DND-41 (cell line): ENCODE measurements around the gene ERC2.

Source experiments
- ATAC-seq: fragments of 200-7000 bp; cut with Tn5 transposase; 3 replicates; pipeline ENCODE4 v1.9.1; 2021; ENCODE audit warnings: low read depth; ENCODE audit not compliant: insufficient read depth
- DNase-seq: peaks from one replicate; pipeline ENCODE4 v3.0.0-alpha.2; 2020
- H2AFZ ChIP-seq: 2 replicates; pipeline ENCODE4 v1.6.0; 2012; ENCODE audit warnings: low read depth, low read length
- H3K27ac ChIP-seq: 2 replicates; pipeline ENCODE4 v1.5.1; 2012; ENCODE audit warnings: low read length, inconsistent platforms
- H3K27me3 ChIP-seq: fragments of 200-600 bp; sonication (generic); 2 replicates; pipeline ENCODE4 v1.6.0; 2012; ENCODE audit warnings: low read length, mild to moderate bottlenecking, inconsistent platforms; ENCODE audit not compliant: insufficient read depth, poor library complexity
- H3K36me3 ChIP-seq: 2 replicates; pipeline ENCODE4 v1.5.1; 2012; ENCODE audit warnings: low read length, inconsistent platforms; ENCODE audit not compliant: insufficient read depth
- H3K4me1 ChIP-seq: 2 replicates; pipeline ENCODE4 v1.5.1; 2012; ENCODE audit warnings: mild to moderate bottlenecking, low read length; ENCODE audit not compliant: insufficient read depth
- H3K4me2 ChIP-seq: 2 replicates; pipeline ENCODE4 v1.6.0; 2012; ENCODE audit warnings: mild to moderate bottlenecking, moderate library complexity, low read length, inconsistent platforms; ENCODE audit not compliant: insufficient read depth
- H3K4me3 ChIP-seq, 2 experiments: fragments of 200-600 bp in 1 of 2; shearing (Covaris generic) in 1 of 2; 2 replicates each; pipeline ENCODE4 v1.5.1; 2012 to 2016; ENCODE audit warnings: inconsistent platforms in 2 of 2, low read length in 2 of 2, mild to moderate bottlenecking in 2 of 2, low read depth in 1 of 2, moderate library complexity in 1 of 2
- H3K79me2 ChIP-seq: 2 replicates; pipeline ENCODE4 v1.6.0; 2012; ENCODE audit warnings: low read length, inconsistent platforms; ENCODE audit not compliant: insufficient read depth
- H3K9ac ChIP-seq: 2 replicates; pipeline ENCODE4 v1.6.0; 2012; ENCODE audit warnings: low read depth, mild to moderate bottlenecking, inconsistent platforms, low read length, moderate library complexity
- H3K9me3 ChIP-seq: 2 replicates; pipeline ENCODE4 v1.5.1; 2012; ENCODE audit warnings: low read length, moderate library complexity, mild to moderate bottlenecking, inconsistent platforms; ENCODE audit not compliant: insufficient read depth, severe bottlenecking
- H4K20me1 ChIP-seq: 2 replicates; pipeline ENCODE4 v1.6.0; 2012; ENCODE audit warnings: low read length; ENCODE audit not compliant: insufficient read depth
- CTCF ChIP-seq: IDR thresholded peaks from 2 replicates; pipeline ENCODE4 v1.5.1; 2012; ENCODE audit warnings: borderline replicate concordance, low read length, moderate library complexity, mild to moderate bottlenecking; ENCODE audit not compliant: poor library complexity, severe bottlenecking; ENCODE audit errors: extremely low read depth
- EZH2 ChIP-seq: IDR thresholded peaks from 3 replicates; pipeline ENCODE4 v1.6.1; 2012; ENCODE audit warnings: borderline replicate concordance, low read depth, mild to moderate bottlenecking, moderate library complexity, low read length, inconsistent platforms; ENCODE audit not compliant: severe bottlenecking

The ERC2 gene

GRCh38 chr3:56410576-56410975 lies 57.7 kb downstream of the ERC2 start:
- no peak for ATAC-seq
- no peaks in the 10 kb centered on the region for H3K36me3 ChIP-seq
- TF ChIP-seq EZH2 (no peak), CTCF (no peak)

GRCh38 chr3:56409790-56410189 lies 58.5 kb downstream of the ERC2 start:
- Histone ChIP-seq H3K27me3 (peaks cover 4% of the 10 kb centered on the region), H3K4me3 (no peak overlapping the region), H3K27ac (no peak overlapping the region), H3K4me2 (no peak overlapping the region), H3K4me1 (no peaks in the 10 kb centered on the region), H3K9me3 (no peaks in the 10 kb centered on the region), H3K79me2 (no peaks in the 10 kb centered on the region), H4K20me1 (no peaks in the 10 kb centered on the region), H3K9ac (no peak overlapping the region), H2AFZ (no peak overlapping the region), H3K36me3 (no peaks in the 10 kb centered on the region)
- DNase-seq: no peak
- TF ChIP-seq CTCF: no peak
- no peak for TF ChIP-seq EZH2
- no peak for ATAC-seq

More at GRCh38 chr3:56410576-56410975, 57.7 kb downstream of the ERC2 start:
- Histone ChIP-seq H2AFZ (no peak overlapping the region), H3K4me3 (no peak overlapping the region), H3K27ac (no peak overlapping the region), H3K4me2 (no peak overlapping the region), H3K9me3 (no peaks in the 10 kb centered on the region), H3K27me3 (peaks cover 4% of the 10 kb centered on the region), H3K79me2 (no peaks in the 10 kb centered on the region), H4K20me1 (no peaks in the 10 kb centered on the region), H3K4me1 (no peaks in the 10 kb centered on the region), H3K9ac (no peak overlapping the region)
- DNase-seq: no peak

GRCh38 chr3:56408761-56409196 lies 59.5 kb downstream of the ERC2 start:
- no peak overlapping the region for H2AFZ ChIP-seq
- peaks cover 4% of the 10 kb centered on the region for H3K27me3 ChIP-seq
- no peaks in the 10 kb centered on the region for H3K4me1 ChIP-seq
- no peak for DNase-seq
- no peak overlapping the region for H3K4me2 ChIP-seq
- H3K9me3 ChIP-seq: no peaks in the 10 kb centered on the region
- no peak overlapping the region for H3K4me3 ChIP-seq
- H3K36me3 ChIP-seq: no peaks in the 10 kb centered on the region
- no peaks in the 10 kb centered on the region for H3K79me2 ChIP-seq
- TF ChIP-seq EZH2: no peak
- no peak for TF ChIP-seq CTCF
- no peaks in the 10 kb centered on the region for H4K20me1 ChIP-seq
- ATAC-seq: no peak
- no peak overlapping the region for H3K9ac ChIP-seq
- H3K27ac ChIP-seq: no peak overlapping the region
